PC-9 (cell line): ENCODE measurements around the gene STEAP4.

ENCODE experiments used
- EZH2 ChIP-seq: fragments of 200-600 bp; sonication (generic); IDR thresholded peaks from 2 replicates; pipeline ENCODE4 v1.8.0; 2017; ENCODE audit warnings: antibody characterized with exemption, low read depth
- TF ChIP-seq, protein P1 (sequence below): fragments of 200-600 bp; sonication (generic); conservative IDR thresholded peaks from 2 replicates; pipeline ENCODE4 v1.6.1; 2017; ENCODE audit warnings: mixed run types, antibody characterized with exemption, mild to moderate bottlenecking, moderate library complexity

- TF ChIP-seq, protein P1, sequence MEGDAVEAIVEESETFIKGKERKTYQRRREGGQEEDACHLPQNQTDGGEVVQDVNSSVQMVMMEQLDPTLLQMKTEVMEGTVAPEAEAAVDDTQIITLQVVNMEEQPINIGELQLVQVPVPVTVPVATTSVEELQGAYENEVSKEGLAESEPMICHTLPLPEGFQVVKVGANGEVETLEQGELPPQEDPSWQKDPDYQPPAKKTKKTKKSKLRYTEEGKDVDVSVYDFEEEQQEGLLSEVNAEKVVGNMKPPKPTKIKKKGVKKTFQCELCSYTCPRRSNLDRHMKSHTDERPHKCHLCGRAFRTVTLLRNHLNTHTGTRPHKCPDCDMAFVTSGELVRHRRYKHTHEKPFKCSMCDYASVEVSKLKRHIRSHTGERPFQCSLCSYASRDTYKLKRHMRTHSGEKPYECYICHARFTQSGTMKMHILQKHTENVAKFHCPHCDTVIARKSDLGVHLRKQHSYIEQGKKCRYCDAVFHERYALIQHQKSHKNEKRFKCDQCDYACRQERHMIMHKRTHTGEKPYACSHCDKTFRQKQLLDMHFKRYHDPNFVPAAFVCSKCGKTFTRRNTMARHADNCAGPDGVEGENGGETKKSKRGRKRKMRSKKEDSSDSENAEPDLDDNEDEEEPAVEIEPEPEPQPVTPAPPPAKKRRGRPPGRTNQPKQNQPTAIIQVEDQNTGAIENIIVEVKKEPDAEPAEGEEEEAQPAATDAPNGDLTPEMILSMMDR, result no peak
- no peak for TF ChIP-seq EZH2
Observed at GRCh38 chr7:88293866-88294265, 12.8 kb downstream of the STEAP4 start.
